Measurements from ENCODE around the gene MALL.
A peak's percentile ranks its signal among the peaks of the same experiment; 100 is the strongest.
"Not testable (repeated sequence)": the region's sequence is repeated elsewhere in the genome, so short reads cannot be mapped to it uniquely, and the experiment has no call there.

The MALL gene

GRCh38 chr2:110120171-110121051 is 4.8 kb upstream of the MALL start:
- no peak for DNase-seq

- no peak for DNase-seq
These were observed 550 bp upstream of the MALL start for GRCh38 chr2:110116033-110116710.

- no peak for DNase-seq
These were observed 779 bp downstream of the MALL start for GRCh38 chr2:110114831-110115255.

GRCh38 chr2:110113961-110114591 is 1.5 kb downstream of the MALL start:
- peak; percentile 20 for DNase-seq

- DNase-seq = not testable (repeated sequence)
These were observed 7.3 kb downstream of the MALL start for GRCh38 chr2:110108291-110108690.

- DNase-seq = no peak
These were observed 8.2 kb downstream of the MALL start for GRCh38 chr2:110107092-110108079.

- no peak for DNase-seq
These were observed 9.0 kb downstream of the MALL start for GRCh38 chr2:110106642-110107041.

- peak; percentile 32 for DNase-seq
These were observed 9.8 kb downstream of the MALL start for GRCh38 chr2:110105608-110106467.

- DNase-seq = no peak
These were observed 10.4 kb downstream of the MALL start for GRCh38 chr2:110105183-110105582.

GRCh38 chr2:110104025-110104771 is 11.4 kb downstream of the MALL start:
- no peak for DNase-seq

GRCh38 chr2:110103061-110103961 is 12.3 kb downstream of the MALL start:
- no peak for DNase-seq

GRCh38 chr2:110101901-110102803 is 13.5 kb downstream of the MALL start:
- DNase-seq = no peak

- no peak for DNase-seq
These were observed 14.3 kb downstream of the MALL start for GRCh38 chr2:110101280-110101844.

GRCh38 chr2:110100880-110101279 is 14.7 kb downstream of the MALL start:
- DNase-seq = not testable (repeated sequence)

GRCh38 chr2:110100480-110100879 is 15.1 kb downstream of the MALL start:
- DNase-seq = no peak

GRCh38 chr2:110099471-110100225 is 16.0 kb downstream of the MALL start:
- DNase-seq = no peak

- no peak for DNase-seq
These were observed 16.6 kb downstream of the MALL start for GRCh38 chr2:110099038-110099425.

Measured in stimulated activated CD4-positive, alpha-beta T cell treated with anti-CD3 and anti-CD28 coated beads, Interleukin-1b, Interleukin-23, amount 100 ng/mL, for 48 hours (primary cell).